Measurements from ENCODE around the gene TBC1D8. TPM values are rescaled to one million over a fixed set of nuclear protein-coding genes. Genes with fewer than 3 reads are reported as not detected.

TBC1D8 gene
- total and polyA plus RNA-seq, 2 of the 13 experiments (the other 11 are each of a cell fraction or from before 2014, with no cell fraction given): 45.1 to 95.4 TPM

DNA sequence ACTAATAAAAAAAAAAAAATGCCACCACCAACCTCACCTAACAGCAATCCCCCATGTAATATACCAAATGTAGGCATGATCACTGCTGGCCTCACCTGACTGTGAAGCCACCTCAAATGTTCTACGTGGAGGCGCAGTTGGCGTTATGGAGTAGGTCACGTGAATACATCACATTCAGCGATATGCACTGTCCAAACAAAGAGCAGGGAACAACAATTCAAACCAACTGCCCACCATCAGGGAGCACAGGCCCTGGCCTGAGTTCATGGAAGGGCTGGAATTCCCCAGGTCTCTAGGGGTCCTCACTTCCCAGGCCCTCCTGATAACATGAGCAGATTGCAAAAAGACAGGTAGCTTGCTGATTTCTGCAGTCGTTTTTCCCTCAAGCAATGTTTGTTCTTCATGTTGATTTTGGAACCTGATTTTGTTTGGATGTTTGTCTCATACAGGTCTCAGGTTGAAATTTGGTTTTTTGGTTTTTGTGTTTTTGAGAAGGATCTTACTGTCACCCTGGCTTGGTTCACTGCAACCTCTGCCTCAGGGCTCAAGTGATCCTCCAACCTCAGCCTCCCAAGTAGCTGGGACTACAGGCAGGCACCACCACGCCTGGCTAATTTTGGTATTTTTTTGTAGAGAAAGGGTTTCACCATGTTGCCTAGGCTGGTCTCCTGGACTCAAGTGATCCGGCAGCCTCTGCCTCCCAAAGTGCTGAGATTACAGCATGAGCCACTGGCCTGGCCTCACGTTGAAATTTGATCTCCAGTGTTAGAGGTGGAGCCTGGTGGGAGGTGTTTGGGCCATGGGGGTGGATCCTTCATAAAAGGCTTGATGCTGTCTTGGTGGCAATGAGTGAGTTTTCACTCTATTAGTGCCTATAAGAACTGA, 15.5 kb downstream of the TBC1D8 start (continued):
- TF ChIP-seq FOSL1 (CRISPR knock-in tag; IDR thresholded peaks at IDR 0.05; ENCODE audit: borderline replicate concordance) (no peak), CBX5 (CRISPR knock-in tag; IDR thresholded peaks at IDR 0.05; ENCODE audit: borderline replicate concordance) (no peak), GTF2F1 (IDR thresholded peaks at IDR 0.05; ENCODE audit: low read length) (no peak), MIER3 (CRISPR knock-in tag; IDR thresholded peaks at IDR 0.05; ENCODE audit: borderline replicate concordance) (no peak), ZNF232 (CRISPR knock-in tag; IDR thresholded peaks at IDR 0.05; ENCODE audit: borderline replicate concordance) (no peak), ZNF30 (CRISPR knock-in tag; IDR thresholded peaks at IDR 0.05) (no peak), TBX2 (CRISPR knock-in tag; IDR thresholded peaks at IDR 0.05; ENCODE audit: borderline replicate concordance) (no peak), KAT8 (CRISPR knock-in tag; IDR thresholded peaks at IDR 0.05) (no peak), GABPA (IDR thresholded peaks at IDR 0.05; ENCODE audit: low read depth, low read length) (no peak), GABPA (CRISPR knock-in tag; IDR thresholded peaks at IDR 0.05; ENCODE audit: low read depth) (no peak), KAT7 (CRISPR knock-in tag; IDR thresholded peaks at IDR 0.05; ENCODE audit: borderline replicate concordance) (no peak; the same call in 1 of the 2 replicates), ZNF558 (CRISPR knock-in tag; IDR thresholded peaks at IDR 0.05; ENCODE audit: borderline replicate concordance) (no peak), ZNF781 (CRISPR knock-in tag; IDR thresholded peaks at IDR 0.05; ENCODE audit: borderline replicate concordance, not compliant biosample characterization) (no peak), ZNF616 (CRISPR knock-in tag; IDR thresholded peaks at IDR 0.05; ENCODE audit: low read depth) (no peak), ZNF333 (CRISPR knock-in tag; IDR thresholded peaks at IDR 0.05; ENCODE audit: borderline replicate concordance) (no peak), ZFP1 (CRISPR knock-in tag; IDR thresholded peaks at IDR 0.05) (no peak)
- TF ChIP-seq, protein P1, sequence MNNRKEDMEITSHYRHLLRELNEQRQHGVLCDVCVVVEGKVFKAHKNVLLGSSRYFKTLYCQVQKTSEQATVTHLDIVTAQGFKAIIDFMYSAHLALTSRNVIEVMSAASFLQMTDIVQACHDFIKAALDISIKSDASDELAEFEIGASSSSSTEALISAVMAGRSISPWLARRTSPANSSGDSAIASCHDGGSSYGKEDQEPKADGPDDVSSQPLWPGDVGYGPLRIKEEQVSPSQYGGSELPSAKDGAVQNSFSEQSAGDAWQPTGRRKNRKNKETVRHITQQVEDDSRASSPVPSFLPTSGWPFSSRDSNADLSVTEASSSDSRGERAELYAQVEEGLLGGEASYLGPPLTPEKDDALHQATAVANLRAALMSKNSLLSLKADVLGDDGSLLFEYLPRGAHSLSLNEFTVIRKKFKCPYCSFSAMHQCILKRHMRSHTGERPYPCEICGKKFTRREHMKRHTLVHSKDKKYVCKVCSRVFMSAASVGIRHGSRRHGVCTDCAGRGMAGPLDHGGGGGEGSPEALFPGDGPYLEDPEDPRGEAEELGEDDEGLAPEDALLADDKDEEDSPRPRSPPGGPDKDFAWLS (CRISPR knock-in tag; IDR thresholded peaks at IDR 0.05; ENCODE audit: borderline replicate concordance): no peak
- TF ChIP-seq, protein P2, sequence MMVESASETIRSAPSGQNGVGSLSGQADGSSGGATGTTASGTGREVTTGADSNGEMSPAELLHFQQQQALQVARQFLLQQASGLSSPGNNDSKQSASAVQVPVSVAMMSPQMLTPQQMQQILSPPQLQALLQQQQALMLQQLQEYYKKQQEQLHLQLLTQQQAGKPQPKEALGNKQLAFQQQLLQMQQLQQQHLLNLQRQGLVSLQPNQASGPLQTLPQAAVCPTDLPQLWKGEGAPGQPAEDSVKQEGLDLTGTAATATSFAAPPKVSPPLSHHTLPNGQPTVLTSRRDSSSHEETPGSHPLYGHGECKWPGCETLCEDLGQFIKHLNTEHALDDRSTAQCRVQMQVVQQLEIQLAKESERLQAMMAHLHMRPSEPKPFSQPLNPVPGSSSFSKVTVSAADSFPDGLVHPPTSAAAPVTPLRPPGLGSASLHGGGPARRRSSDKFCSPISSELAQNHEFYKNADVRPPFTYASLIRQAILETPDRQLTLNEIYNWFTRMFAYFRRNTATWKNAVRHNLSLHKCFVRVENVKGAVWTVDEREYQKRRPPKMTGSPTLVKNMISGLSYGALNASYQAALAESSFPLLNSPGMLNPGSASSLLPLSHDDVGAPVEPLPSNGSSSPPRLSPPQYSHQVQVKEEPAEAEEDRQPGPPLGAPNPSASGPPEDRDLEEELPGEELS (CRISPR knock-in tag; IDR thresholded peaks at IDR 0.05): no peak
- TF ChIP-seq, protein P3, sequence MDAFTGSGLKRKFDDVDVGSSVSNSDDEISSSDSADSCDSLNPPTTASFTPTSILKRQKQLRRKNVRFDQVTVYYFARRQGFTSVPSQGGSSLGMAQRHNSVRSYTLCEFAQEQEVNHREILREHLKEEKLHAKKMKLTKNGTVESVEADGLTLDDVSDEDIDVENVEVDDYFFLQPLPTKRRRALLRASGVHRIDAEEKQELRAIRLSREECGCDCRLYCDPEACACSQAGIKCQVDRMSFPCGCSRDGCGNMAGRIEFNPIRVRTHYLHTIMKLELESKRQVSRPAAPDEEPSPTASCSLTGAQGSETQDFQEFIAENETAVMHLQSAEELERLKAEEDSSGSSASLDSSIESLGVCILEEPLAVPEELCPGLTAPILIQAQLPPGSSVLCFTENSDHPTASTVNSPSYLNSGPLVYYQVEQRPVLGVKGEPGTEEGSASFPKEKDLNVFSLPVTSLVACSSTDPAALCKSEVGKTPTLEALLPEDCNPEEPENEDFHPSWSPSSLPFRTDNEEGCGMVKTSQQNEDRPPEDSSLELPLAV (CRISPR knock-in tag; conservative IDR thresholded peaks at IDR 0.05; ENCODE audit: low read depth): no peak
- TF ChIP-seq, protein P4, sequence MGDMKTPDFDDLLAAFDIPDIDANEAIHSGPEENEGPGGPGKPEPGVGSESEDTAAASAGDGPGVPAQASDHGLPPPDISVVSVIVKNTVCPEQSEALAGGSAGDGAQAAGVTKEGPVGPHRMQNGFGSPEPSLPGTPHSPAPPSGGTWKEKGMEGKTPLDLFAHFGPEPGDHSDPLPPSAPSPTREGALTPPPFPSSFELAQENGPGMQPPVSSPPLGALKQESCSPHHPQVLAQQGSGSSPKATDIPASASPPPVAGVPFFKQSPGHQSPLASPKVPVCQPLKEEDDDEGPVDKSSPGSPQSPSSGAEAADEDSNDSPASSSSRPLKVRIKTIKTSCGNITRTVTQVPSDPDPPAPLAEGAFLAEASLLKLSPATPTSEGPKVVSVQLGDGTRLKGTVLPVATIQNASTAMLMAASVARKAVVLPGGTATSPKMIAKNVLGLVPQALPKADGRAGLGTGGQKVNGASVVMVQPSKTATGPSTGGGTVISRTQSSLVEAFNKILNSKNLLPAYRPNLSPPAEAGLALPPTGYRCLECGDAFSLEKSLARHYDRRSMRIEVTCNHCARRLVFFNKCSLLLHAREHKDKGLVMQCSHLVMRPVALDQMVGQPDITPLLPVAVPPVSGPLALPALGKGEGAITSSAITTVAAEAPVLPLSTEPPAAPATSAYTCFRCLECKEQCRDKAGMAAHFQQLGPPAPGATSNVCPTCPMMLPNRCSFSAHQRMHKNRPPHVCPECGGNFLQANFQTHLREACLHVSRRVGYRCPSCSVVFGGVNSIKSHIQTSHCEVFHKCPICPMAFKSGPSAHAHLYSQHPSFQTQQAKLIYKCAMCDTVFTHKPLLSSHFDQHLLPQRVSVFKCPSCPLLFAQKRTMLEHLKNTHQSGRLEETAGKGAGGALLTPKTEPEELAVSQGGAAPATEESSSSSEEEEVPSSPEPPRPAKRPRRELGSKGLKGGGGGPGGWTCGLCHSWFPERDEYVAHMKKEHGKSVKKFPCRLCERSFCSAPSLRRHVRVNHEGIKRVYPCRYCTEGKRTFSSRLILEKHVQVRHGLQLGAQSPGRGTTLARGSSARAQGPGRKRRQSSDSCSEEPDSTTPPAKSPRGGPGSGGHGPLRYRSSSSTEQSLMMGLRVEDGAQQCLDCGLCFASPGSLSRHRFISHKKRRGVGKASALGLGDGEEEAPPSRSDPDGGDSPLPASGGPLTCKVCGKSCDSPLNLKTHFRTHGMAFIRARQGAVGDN (CRISPR knock-in tag; IDR thresholded peaks at IDR 0.05): peak; percentile 24

All from HepG2 (cell line).